K562 (cell line): Measurements from ENCODE around the gene RNF25. TPM values are rescaled to one million over a fixed set of nuclear protein-coding genes. Genes with fewer than 3 reads are reported as not detected.
A peak's percentile ranks its signal among the peaks of the same experiment; 100 is the strongest.

Experiments
- DACH1 ChIP-seq: fragments of 450-650 bp; IDR thresholded peaks from 2 replicates; pipeline ENCODE4 v1.6.1; 2018; ENCODE audit not compliant: partially characterized antibody
- EP400 ChIP-seq: fragments of 450-650 bp; IDR thresholded peaks from 2 replicates; pipeline ENCODE4 v1.6.1; 2017; ENCODE audit warnings: antibody characterized with exemption, mild to moderate bottlenecking, moderate library complexity
- FOXP1 ChIP-seq: sonication (generic); formaldehyde crosslinking; IDR thresholded peaks from 2 replicates; pipeline ENCODE4 v1.8.0; 2022; ENCODE audit warnings: mild to moderate bottlenecking, missing genetic modification reagents
- HES1 ChIP-seq: fragments of 450-650 bp; IDR thresholded peaks from 2 replicates; pipeline ENCODE4 v1.6.1; 2016; ENCODE audit warnings: low read depth, mild to moderate bottlenecking, moderate library complexity
- JUND ChIP-seq, 2 experiments: IDR thresholded peaks; 2 replicates in 1 of 2; 3 replicates in 1 of 2; pipeline ENCODE4 v1.6.1; 2011; ENCODE audit warnings: borderline replicate concordance in 2 of 2, low read depth in 2 of 2, low read length in 2 of 2, improper control_type of control experiment in 1 of 2, missing biosample characterization in 1 of 2, missing genetic modification characterization in 1 of 2, missing genetic modification reagents in 1 of 2
- MTA1 ChIP-seq: fragments of 450-650 bp; IDR thresholded peaks from 2 replicates; pipeline ENCODE4 v1.6.1; 2017; ENCODE audit warnings: borderline replicate concordance
- MXI1 ChIP-seq: IDR thresholded peaks from 2 replicates; pipeline ENCODE4 v1.6.1; 2011; ENCODE audit warnings: low read depth, mild to moderate bottlenecking, improper control_type of control experiment, low read length
- MYNN ChIP-seq, 2 experiments: sonication (generic); formaldehyde crosslinking in 1 of 2; IDR thresholded peaks; 2 replicates each; pipeline versions ENCODE4 v1.5.0 to v1.6.1; 2016 to 2020; ENCODE audit warnings: antibody characterized with exemption in 1 of 2, missing genetic modification reagents in 1 of 2
- NKRF ChIP-seq: fragments of 450-650 bp; IDR thresholded peaks from 2 replicates; pipeline ENCODE4 v1.6.1; 2016; ENCODE audit warnings: borderline replicate concordance
- PHB ChIP-seq: fragments of 250-450 bp; sonication (Bioruptor Pico); IDR thresholded peaks from 2 replicates; pipeline ENCODE4 v1.5.0; 2021
- PML ChIP-seq: IDR thresholded peaks from 2 replicates; pipeline ENCODE4 v1.6.1; 2012; ENCODE audit warnings: low read length, inconsistent platforms
- RNF2 ChIP-seq: sonication (generic); IDR thresholded peaks from 2 replicates; pipeline ENCODE4 v1.6.1; 2016
- TAL1 ChIP-seq: fragments of 450-650 bp; IDR thresholded peaks from 2 replicates; pipeline ENCODE4 v1.6.1; 2016; ENCODE audit warnings: mild to moderate bottlenecking
- TSHZ1 ChIP-seq: fragments of 250-450 bp; sonication (Bioruptor Pico); IDR thresholded peaks from 2 replicates; pipeline ENCODE4 v1.4.0; 2020; ENCODE audit warnings: mild to moderate bottlenecking, moderate library complexity
- YBX1 ChIP-seq: fragments of 450-650 bp; IDR thresholded peaks from 2 replicates; pipeline ENCODE4 v1.7.1; 2016; ENCODE audit warnings: mild to moderate bottlenecking
- ZNF280A ChIP-seq: fragments of 450-650 bp; IDR thresholded peaks from 2 replicates; pipeline ENCODE4 v1.6.1; 2018; ENCODE audit warnings: mild to moderate bottlenecking, low read depth; ENCODE audit not compliant: partially characterized antibody
- ZNF316 ChIP-seq: fragments of 450-650 bp; IDR thresholded peaks from 2 replicates; pipeline ENCODE4 v1.6.1; 2016
- ZNF75A ChIP-seq: fragments of 450-650 bp; formaldehyde crosslinking; IDR thresholded peaks from 2 replicates; pipeline ENCODE4 v1.4.0; 2020; ENCODE audit warnings: mild to moderate bottlenecking
- polyA plus RNA-seq, 8 experiments: library from polyadenylated mRNA; depleted of rRNA in 4 of 8; stranded (reverse) in 5 of 8; unstranded in 3 of 8; fragments of >200 nt; fragmentation: Nextera tagmentation in 2 of 8; fragmentation: Illumina TruSeq in 1 of 8; extraction: Ambion mirVana in 2 of 8; extraction: Trizol in 1 of 8; gene quantifications; 2 replicates each; pipeline versions ENCODE4 v1.2.1 to v1.2.3, GENCODE V29; 2011 to 2014; ENCODE audit warnings: inconsistent platforms in 1 of 8, missing spikeins in 1 of 8
- total RNA-seq, 7 experiments: library from RNA; depleted of rRNA in 6 of 7; stranded (reverse); fragments of >200 nt in 6 of 7; fragmentation: Illumina TruSeq in 2 of 7; extraction: Trizol in 2 of 7; gene quantifications; 2 replicates each; pipeline versions ENCODE4 v1.2.1 to v1.2.3, GENCODE V29; 2011 to 2021; ENCODE audit warnings: low replicate concordance in 1 of 7
- TF ChIP-seq, protein P1 (sequence below): fragments of 250-450 bp; sonication (Bioruptor Pico); IDR thresholded peaks from 2 replicates; pipeline ENCODE4 v1.8.0; 2022; ENCODE audit warnings: inconsistent platforms, mild to moderate bottlenecking, moderate library complexity, borderline replicate concordance

Gene RNF25
- total and polyA plus RNA-seq, 9 of the 15 experiments (the other 6 are each of a cell fraction or from before 2014, with no cell fraction given): 2.3 to 49.8 (median 20.5) TPM

GRCh38 chr2:218671654-218672566 is at the start of gene RNF25, which contains the start of gene STK36 (continued):
- TF ChIP-seq ZNF280A (no peak), TSHZ1 (CRISPR knock-in tag) (no peak), MXI1 (0 out of 2 replicates have a peak, but pooled peaks have one; percentile 24), ZNF316 (no peak), NKRF (peak; percentile 73), FOXP1 (no peak), ZNF75A (CRISPR knock-in tag) (no peak), HES1 (no peak), PHB (CRISPR knock-in tag) (no peak), PML (peak; percentile 25; the same call in 1 of the 2 replicates), MYNN (IDR thresholded peaks at IDR 0.05) (no peak), MYNN (CRISPR knock-in tag; IDR thresholded peaks at IDR 0.05) (no peak), EP400 (peak; percentile 70), JUND (IDR thresholded peaks at IDR 0.05; ENCODE audit: borderline replicate concordance, low read depth, low read length) (no peak), JUND (tag; IDR thresholded peaks at IDR 0.05; ENCODE audit: borderline replicate concordance, low read depth, low read length) (no peak), YBX1 (no peak), TAL1 (no peak), DACH1 (peak; percentile 58), RNF2 (no peak), MTA1 (no peak)
- TF ChIP-seq, protein P1, sequence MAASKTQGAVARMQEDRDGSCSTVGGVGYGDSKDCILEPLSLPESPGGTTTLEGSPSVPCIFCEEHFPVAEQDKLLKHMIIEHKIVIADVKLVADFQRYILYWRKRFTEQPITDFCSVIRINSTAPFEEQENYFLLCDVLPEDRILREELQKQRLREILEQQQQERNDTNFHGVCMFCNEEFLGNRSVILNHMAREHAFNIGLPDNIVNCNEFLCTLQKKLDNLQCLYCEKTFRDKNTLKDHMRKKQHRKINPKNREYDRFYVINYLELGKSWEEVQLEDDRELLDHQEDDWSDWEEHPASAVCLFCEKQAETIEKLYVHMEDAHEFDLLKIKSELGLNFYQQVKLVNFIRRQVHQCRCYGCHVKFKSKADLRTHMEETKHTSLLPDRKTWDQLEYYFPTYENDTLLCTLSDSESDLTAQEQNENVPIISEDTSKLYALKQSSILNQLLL (CRISPR knock-in tag): no peak
